Measurements from ENCODE around the gene CCR8.

DNA sequence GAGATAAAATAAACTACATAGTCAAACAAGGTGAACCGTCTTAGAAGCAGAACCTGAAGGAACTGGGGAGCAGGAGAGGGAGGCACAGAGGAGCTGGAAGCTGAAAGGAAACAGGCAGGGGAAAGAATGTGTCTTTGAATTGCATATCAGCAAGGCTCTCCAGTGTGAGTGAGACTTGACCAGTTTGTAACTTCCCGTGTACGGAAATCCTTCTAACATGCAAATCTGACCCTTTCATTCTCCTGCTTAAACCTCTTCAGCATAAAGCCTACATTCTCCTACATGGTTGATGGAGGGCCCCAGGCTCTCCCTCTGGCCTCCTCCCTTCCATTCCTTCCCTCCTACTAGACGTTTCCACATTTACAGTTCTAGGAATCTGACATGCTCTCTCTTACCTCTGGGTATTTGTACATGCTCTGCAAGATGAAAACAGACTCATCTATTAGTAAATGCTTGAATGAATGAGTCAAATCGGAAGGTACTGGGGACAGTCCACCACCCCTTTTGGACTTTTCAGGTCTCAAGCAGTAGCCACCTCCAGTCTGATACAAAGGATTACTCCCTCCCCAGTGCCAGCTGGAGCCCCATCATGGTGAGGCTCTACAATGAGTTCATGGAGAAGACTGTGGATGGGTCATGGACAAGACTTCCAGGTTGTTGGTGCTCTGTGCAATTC lies 47.6 kb downstream of the CCR8 start:
- TF ChIP-seq, protein P1, sequence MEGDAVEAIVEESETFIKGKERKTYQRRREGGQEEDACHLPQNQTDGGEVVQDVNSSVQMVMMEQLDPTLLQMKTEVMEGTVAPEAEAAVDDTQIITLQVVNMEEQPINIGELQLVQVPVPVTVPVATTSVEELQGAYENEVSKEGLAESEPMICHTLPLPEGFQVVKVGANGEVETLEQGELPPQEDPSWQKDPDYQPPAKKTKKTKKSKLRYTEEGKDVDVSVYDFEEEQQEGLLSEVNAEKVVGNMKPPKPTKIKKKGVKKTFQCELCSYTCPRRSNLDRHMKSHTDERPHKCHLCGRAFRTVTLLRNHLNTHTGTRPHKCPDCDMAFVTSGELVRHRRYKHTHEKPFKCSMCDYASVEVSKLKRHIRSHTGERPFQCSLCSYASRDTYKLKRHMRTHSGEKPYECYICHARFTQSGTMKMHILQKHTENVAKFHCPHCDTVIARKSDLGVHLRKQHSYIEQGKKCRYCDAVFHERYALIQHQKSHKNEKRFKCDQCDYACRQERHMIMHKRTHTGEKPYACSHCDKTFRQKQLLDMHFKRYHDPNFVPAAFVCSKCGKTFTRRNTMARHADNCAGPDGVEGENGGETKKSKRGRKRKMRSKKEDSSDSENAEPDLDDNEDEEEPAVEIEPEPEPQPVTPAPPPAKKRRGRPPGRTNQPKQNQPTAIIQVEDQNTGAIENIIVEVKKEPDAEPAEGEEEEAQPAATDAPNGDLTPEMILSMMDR (IDR thresholded peaks at IDR 0.05; ENCODE audit: borderline replicate concordance, extremely low read depth, low read length, poor library complexity, severe bottlenecking) = no peak
- no peak for TF ChIP-seq EZH2 (IDR thresholded peaks at IDR 0.05; ENCODE audit: borderline replicate concordance, low read depth, low read length, severe bottlenecking)
